GM21526 (cell line): ENCODE results near the gene CCNDBP1.
"Not testable (repeated sequence)": the region's sequence is repeated elsewhere in the genome, so short reads cannot be mapped to it uniquely, and the experiment has no call there.

Source experiments
- ATAC-seq: cut with Tn5 transposase; IDR thresholded peaks from one replicate; pipeline ENCODE4 v1.9.1; 2021; ENCODE audit warnings: moderate library complexity; ENCODE audit not compliant: unreplicated experiment, low FRiP score

Gene CCNDBP1

GRCh38 chr15:43185157-43186002 lies at the start of gene CCNDBP1:
Gene CCNDBP1, plus strand, starts transcription at chr15:43185403. Its CDS starts 96 bp downstream, at chr15:43185499.
- peak; percentile 80 for ATAC-seq

- no peak for ATAC-seq
Observed at GRCh38 chr15:43143203-43143941, 41.8 kb upstream of the CCNDBP1 start.

GRCh38 chr15:43144512-43144911 lies 40.7 kb upstream of the CCNDBP1 start:
- no peak for ATAC-seq

- no peak for ATAC-seq
Observed at GRCh38 chr15:43146184-43146583, 39.0 kb upstream of the CCNDBP1 start.

- ATAC-seq = no peak
Observed at GRCh38 chr15:43150191-43150929, 34.8 kb upstream of the CCNDBP1 start.

GRCh38 chr15:43151688-43152087 lies 33.5 kb upstream of the CCNDBP1 start:
- no peak for ATAC-seq

- no peak for ATAC-seq
Observed at GRCh38 chr15:43153269-43153668, 31.9 kb upstream of the CCNDBP1 start.

GRCh38 chr15:43165801-43166325 lies 19.3 kb upstream of the CCNDBP1 start:
- no peak for ATAC-seq

GRCh38 chr15:43167261-43167660 lies 17.9 kb upstream of the CCNDBP1 start:
- not testable (repeated sequence) for ATAC-seq

GRCh38 chr15:43168192-43169107 lies 16.8 kb upstream of the CCNDBP1 start:
- no peak for ATAC-seq

- no peak for ATAC-seq
Observed at GRCh38 chr15:43169888-43170287, 15.3 kb upstream of the CCNDBP1 start.

- not testable (repeated sequence) for ATAC-seq
Observed at GRCh38 chr15:43175656-43176309, 9.4 kb upstream of the CCNDBP1 start.

GRCh38 chr15:43177147-43177546 lies 8.1 kb upstream of the CCNDBP1 start:
- not testable (repeated sequence) for ATAC-seq

GRCh38 chr15:43183270-43183669 lies 1.9 kb upstream of the CCNDBP1 start:
- ATAC-seq = no peak

- peak; percentile 3 for ATAC-seq
Observed at GRCh38 chr15:43184407-43185124, 637 bp upstream of the CCNDBP1 start.

- peak; percentile 18 for ATAC-seq
Observed at GRCh38 chr15:43186003-43186353, 775 bp downstream of the CCNDBP1 start.

GRCh38 chr15:43187544-43188155 lies 2.4 kb downstream of the CCNDBP1 start:
- no peak for ATAC-seq

- ATAC-seq = no peak
Observed at GRCh38 chr15:43189296-43189695, 4.1 kb downstream of the CCNDBP1 start.
